Activated CD8-positive, alpha-beta memory T cell treated with anti-CD3 and anti-CD28 coated beads for 1 hour (primary cell): ENCODE measurements around the gene FMC1.
"Not testable (repeated sequence)": the region's sequence is repeated elsewhere in the genome, so short reads cannot be mapped to it uniquely, and the experiment has no call there.

Experiments used
- DNase-seq, 2 donors: peaks; one replicate each; pipeline ENCODE4 v3.0.0-alpha.2; 2020; ENCODE audit warnings: low read depth in 1 of 2; ENCODE audit errors: extremely low read depth in 1 of 2

The FMC1 gene, protein sequence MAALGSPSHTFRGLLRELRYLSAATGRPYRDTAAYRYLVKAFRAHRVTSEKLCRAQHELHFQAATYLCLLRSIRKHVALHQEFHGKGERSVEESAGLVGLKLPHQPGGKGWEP

GRCh38 chr7:139341058-139341775 is at the start of gene FMC1:
TSS of gene FMC1 (plus strand) at chr7:139341337. CDS start at chr7:139341385, 48 bp downstream.
- peak; percentile 57 to 60 for DNase-seq

- DNase-seq: no peak
Observed at GRCh38 chr7:139292821-139293220, 48.3 kb upstream of the FMC1 start.

- no peak for DNase-seq
Observed at GRCh38 chr7:139293534-139293933, 47.6 kb upstream of the FMC1 start.

GRCh38 chr7:139294241-139294640 is 46.9 kb upstream of the FMC1 start:
- DNase-seq: no peak

- no peak for DNase-seq
Observed at GRCh38 chr7:139294951-139295575, 46.1 kb upstream of the FMC1 start.

DNA sequence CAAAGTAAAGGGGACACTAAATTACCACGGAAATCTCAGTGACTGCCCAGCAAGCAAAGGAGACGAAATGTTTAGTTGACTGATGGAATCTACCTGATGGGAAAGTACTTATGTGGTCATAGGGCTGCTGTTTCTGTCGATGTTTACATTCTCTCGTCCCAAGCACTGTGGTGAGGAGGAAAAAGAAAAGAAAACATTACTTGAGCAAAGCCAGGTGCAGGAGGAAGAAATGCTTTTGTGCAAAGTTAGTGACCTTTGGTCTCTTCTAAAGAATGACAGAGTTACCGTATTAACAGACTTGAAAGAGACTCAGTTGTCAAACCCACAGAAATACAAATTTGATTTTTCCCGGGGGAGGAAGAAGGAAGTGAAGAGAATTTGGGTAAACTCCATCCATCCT is 43.3 kb upstream of the FMC1 start:
- DNase-seq: no peak

- no peak for DNase-seq
Observed at GRCh38 chr7:139299296-139299695, 41.8 kb upstream of the FMC1 start.

DNA sequence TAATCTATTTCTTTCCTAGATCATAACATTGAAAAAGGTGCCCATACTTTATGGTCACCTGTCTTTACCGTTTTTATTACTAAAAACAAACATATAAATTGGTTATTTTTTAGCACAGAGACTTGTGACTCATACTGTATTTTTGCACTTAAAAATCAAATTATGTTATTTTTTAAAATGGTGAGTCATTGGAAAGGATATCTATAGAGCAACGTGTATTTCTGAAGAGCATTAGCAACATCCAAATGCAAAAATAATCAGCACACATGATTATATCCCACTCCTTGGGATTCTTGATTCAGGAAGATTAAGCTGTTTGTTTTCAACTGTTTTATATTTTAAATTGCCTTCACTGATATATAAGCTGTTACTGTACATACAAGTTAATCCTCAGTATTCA is 40.7 kb upstream of the FMC1 start:
- no peak for DNase-seq

- no peak for DNase-seq
Observed at GRCh38 chr7:139304517-139304916, 36.6 kb upstream of the FMC1 start.

DNA sequence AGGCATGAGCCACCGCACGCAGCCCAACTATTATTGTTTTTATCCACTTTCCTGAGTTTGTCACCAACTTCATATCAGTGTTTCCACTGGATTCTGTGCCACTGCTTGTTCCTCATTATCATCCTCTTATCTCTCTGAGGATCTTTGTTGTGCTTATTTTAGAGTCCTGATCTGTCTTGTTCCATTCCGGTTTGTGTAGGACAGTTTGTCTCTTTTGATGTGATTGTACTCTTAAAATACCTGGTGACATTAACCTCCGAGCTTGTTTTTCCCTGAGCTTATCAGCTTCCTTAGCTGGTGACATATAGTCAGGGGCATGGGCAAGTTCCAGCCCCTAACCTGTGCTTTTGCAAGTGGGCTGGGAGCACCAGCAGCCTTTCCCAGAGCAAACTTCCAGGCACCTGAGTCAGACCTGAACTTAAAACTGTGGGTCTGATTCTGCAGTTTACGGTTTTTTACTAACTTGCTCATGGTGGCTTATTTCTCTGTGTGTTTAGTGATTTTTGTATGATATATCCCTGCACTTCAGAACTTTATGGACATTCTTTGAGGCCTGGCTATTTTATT is 23.1 kb upstream of the FMC1 start:
- no peak for DNase-seq

GRCh38 chr7:139321071-139321745 is 19.9 kb upstream of the FMC1 start:
- DNase-seq: no peak

GRCh38 chr7:139324709-139325108 is 16.4 kb upstream of the FMC1 start:
- not testable (repeated sequence) for DNase-seq

DNA sequence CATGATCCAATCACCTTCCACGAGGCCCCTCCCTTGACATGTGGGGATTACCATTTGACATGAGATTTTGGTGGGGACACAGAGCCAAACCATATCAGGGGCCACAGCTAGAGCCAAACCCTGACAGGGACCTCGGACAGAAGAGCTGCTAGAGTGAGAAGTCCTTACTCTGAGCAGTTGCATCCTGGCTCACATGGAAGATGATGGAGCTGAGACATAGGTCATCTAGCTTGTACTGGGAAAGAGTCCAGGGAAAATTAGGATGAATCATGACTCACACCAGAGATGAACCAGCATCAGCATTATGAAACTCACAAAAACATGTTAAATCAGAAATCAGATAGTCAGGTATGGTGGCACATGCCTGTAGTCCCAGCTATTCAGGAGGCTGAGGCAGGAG is 12.8 kb upstream of the FMC1 start:
- no peak for DNase-seq

- no peak for DNase-seq
Observed at GRCh38 chr7:139329119-139329518, 12.0 kb upstream of the FMC1 start.

DNA sequence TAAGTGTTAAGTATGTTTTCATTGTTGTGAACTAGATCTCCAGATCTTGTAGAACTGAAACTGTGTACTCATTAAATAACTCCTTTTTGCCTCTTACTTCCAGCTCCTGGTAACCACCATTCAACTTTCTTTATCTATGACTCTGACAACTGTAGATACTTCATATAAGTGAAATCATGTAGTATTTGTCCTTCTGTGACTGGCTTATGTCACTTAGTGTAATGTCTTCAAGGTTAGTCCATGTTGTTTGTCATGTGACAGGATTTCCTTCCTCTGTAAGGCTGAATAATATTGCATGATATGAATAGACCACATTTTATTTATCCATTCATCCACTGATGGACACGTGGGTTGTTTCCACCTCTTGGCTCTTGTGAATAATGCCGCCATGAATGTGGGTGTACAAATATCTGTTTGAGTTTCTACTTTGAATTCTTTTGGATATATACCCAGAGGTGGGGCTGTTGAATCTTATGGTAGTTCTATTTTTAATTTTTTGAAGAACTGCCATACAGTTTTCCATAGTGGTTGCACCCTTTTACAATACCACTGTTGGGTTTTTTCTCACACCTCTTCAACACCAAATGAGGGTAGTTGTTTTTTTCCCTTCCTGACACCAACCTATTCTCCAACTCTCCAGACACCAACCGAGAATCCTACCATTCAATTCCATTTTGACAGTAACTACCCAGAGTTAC is 10.7 kb upstream of the FMC1 start:
- no peak for DNase-seq

DNA sequence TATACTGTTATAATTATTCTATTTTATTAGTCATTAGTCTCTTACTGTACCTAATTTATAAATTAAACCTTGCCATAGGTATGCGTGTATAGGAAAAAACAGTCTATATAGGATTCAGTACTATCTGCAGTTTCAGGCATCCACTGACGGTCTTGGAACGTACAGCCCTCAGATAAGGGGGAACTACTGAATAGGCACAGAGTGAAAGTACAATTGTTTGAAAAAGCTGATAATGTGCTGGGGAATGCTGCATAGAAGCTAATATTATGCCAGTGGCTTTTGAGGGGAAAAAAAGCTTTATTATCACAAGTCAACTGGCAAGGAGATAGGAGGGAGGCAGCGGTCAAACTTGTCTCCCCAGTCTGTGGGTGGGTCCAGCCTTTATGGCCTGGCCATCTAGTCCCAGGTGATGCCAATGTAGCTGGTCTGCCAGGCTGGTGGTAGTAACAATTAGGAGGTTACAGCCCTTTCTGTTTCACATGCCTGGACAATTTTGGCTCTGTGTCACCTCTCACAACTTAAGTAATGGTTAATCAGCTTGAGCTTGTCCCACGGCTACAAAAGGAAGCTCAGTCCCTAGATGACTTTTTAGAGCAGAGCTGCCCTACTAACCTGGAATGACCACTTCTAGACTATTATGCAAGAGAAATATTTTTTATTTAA is 8.3 kb upstream of the FMC1 start:
- no peak for DNase-seq

DNA sequence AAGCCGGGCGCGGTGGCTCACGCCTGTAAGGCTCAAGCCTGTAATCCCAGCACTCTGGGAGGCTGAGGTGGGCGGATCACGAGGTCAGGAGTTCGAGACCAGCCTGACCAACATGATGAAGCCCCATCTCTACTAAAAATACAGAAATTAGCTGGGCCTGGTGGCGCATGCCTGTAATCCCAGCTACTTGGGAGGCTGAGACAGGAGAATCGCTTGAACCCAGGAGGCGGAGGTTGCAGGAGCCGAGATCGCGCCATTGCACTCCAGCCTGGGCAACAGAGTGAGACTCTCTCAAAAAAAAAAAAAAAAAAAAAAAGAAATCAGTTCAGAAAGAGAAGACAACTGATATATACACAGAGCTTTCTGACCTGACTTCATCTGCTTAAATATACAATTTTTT is 7.7 kb upstream of the FMC1 start:
- DNase-seq: not testable (repeated sequence)

DNA sequence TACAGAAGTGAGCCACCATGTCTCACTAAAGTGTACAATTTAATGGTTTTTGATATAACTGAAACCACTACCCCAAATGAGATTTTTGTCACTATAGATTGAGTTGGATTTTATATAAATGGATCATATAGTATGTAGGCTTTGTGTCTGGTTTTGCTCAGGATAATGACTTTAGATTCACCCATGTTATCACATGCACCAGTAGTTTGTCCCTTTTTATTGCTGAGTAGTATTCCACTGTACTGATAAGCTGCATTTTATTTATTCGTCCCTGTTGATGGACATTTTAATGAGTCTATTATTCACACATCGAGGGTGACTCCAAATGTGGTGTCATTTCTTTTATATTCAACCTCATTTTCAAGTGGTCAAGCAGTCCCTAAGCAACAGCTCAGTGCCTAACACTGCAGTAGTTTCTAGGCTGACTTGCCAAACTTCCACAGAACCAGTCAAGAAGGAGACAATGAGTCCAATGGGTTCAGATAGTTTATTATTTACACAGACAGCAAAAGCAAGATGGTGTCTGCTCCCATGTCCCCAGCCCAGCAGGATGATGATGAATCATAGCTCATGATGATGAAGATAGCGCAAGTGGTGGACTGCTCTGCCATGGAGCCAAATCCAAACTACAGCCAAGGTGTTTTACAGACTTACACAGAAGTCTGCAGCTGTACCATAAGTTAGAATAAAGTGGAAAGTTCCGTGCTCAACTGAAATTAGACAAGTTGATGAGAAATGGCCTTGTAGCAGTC is 6.6 kb upstream of the FMC1 start:
- DNase-seq: no peak

DNA sequence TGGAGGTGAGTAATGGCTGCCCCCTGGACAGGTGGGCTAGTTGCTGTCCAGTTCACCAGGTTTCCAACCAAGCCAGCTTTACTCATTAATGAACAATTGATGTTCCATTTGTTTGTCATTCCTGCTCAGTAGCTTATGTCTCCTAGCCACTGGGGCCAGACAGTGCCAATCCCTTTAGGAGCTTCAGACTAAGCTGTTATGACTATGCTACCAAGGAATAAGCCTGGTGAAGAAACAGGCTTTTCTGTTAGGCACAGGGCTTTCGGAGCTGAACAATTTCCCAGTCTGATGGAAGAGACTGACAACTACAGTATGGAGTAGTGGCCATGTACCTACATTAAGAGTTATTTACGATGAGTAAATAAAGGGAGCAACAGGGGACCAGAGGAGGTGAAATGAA is 2.1 kb upstream of the FMC1 start:
- no peak for DNase-seq

- no peak for DNase-seq
Observed at GRCh38 chr7:139339698-139340036, 1.5 kb upstream of the FMC1 start.
